ENCODE measurements around the gene PRR35.

DNA sequence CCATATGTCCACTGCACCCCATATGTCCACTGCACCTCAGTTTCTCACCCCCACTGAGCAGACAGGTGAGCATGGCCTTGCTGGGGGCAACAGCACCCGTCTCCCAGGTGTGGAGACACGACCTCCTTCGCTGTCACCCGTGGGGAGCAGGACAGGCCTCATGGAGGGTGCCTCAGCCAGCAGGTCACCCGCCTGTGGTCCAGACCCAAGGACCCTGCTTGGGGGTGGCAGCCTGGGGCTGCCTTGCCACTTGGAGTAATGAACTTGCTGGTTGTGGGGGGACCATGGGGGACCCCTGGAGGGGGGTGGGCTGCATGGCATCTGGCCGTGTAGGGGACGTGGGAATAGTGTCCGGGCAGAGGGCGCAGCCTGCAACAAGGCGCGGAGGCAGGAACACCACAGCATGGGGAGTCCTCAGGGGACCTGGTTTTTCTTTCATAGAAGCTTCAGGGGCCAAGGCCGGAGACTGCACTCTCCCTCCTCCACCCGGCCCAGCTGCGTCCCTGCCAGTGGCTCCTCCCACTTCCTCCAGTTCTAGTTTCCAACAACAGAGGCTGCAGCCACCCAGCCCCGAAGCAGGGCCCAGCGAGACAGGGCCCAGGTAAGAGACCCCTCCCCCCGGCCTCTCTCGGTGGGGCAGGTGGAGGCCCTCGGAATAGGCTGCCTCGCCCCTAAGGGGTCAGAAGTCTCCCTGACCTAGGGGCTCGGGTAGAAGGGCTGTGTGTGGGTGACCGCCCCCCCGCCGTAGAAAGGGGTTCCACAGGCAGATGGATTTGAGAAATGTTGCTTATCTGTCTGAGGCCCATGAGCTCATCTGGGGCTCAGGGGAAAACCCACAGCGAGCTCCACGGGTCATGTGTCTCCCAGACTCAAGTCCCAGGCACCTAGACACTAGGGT, 6.5 kb downstream of the PRR35 start, which contains the start of gene NHLRC4:
- TF ChIP-seq CTCF (conservative IDR thresholded peaks at IDR 0.05; ENCODE audit: low read depth, low read length) (no peak), RCOR1 (IDR thresholded peaks at IDR 0.05; ENCODE audit: insufficient replicate concordance, low read length) (no peak), MAFK (IDR thresholded peaks at IDR 0.05; ENCODE audit: low read depth, low read length) (no peak), CEBPB (IDR thresholded peaks at IDR 0.05; ENCODE audit: low read depth, low read length) (no peak), POLR2A (IDR thresholded peaks at IDR 0.05; ENCODE audit: low read depth, low read length) (no peak), FOS (IDR thresholded peaks at IDR 0.05; ENCODE audit: low read depth, low read length) (no peak), MXI1 (IDR thresholded peaks at IDR 0.05; ENCODE audit: borderline replicate concordance, low read depth, low read length) (no peak), BHLHE40 (IDR thresholded peaks at IDR 0.05; ENCODE audit: low read depth, low read length) (no peak)
